Lower lobe of right lung (tissue), 2 donors: Measurements from ENCODE around the gene SPINK2. TPM values are rescaled to one million over a fixed set of nuclear protein-coding genes. Genes with fewer than 3 reads are reported as not detected.

Source experiments
- ATAC-seq, 2 donors: fragments of 200-7000 bp; cut with Tn5 transposase; one replicate each; pipeline ENCODE4 v1.9.1; 2020 to 2022; ENCODE audit warnings: mild to moderate bottlenecking in 2 of 2, moderate library complexity in 2 of 2
- DNase-seq: peaks from one replicate; pipeline ENCODE4 v3.0.0-alpha.2; 2020
- H3K27ac ChIP-seq: fragments of 200-600 bp; one replicate; pipeline ENCODE4 v1.8.0; 2022
- H3K27me3 ChIP-seq: fragments of 200-600 bp; one replicate; pipeline ENCODE4 v1.8.0; 2022; ENCODE audit warnings: low read depth
- H3K36me3 ChIP-seq: fragments of 200-600 bp; one replicate; pipeline ENCODE4 v1.8.0; 2022; ENCODE audit warnings: mild to moderate bottlenecking
- H3K4me1 ChIP-seq: fragments of 200-600 bp; one replicate; pipeline ENCODE4 v1.8.0; 2022
- H3K4me3 ChIP-seq: fragments of 200-600 bp; one replicate; pipeline ENCODE4 v1.8.0; 2022; ENCODE audit warnings: mild to moderate bottlenecking
- H3K9me3 ChIP-seq: fragments of 200-600 bp; one replicate; pipeline ENCODE4 v1.8.0; 2022
- CTCF ChIP-seq: fragments of 200-600 bp; IDR thresholded peaks from one replicate; pipeline ENCODE4 v1.8.0; 2022; ENCODE audit warnings: antibody characterized with exemption, mild to moderate bottlenecking
- intact Hi-C: fragments of 100-400 bp; cut with DNase I; formaldehyde crosslinking; loops from one replicate; pipeline ENCODE4 v1.11.0; 2022
- total RNA-seq: library from RNA; stranded (reverse); fragmentation: NEBNext Ultra II Directional; extraction: Animal tissue kit (Norgen Biotek cat#: 25700); gene quantifications from one replicate; pipeline ENCODE4 v1.2.1, GENCODE V29; 2021
- donor health status: DM: no; HTN: yes; CAD: no; lungs with severe emphysema.

The SPINK2 gene
- total RNA-seq, 1 donor from 2014 or later = not detected

DNA sequence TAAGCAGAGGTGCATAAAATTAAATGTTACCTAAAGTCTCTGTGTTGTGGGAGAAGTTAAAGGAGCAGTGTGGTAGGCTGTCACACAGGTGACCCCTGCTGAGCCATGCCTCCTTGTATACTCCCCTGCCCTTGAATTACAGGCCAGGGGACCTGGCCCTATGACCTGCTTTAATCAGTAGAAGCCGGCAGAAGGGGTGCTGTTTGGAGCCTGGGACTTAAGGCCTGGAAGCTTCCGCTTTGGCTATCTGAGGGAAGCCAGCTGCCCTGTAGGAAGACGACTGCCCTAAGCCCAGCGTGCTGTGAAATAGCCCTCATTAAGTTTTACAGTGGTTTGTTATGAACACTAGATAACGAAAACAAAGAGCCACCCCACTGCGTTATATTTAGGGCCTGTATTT lies 34.1 kb downstream of the SPINK2 start:
- Histone ChIP-seq H3K4me1 (peaks cover 4% of the 10 kb centered on the region), H3K27me3 (no peaks in the 10 kb centered on the region), H3K9me3 (no peaks in the 10 kb centered on the region), H3K4me3 (no peak overlapping the region), H3K36me3 (no peaks in the 10 kb centered on the region), H3K27ac (peak overlapping the region; percentile 64)
- ATAC-seq (peak; percentile 28 to 45), DNase-seq (no peak)
- intact Hi-C loops = no loop called here
- no peak for TF ChIP-seq CTCF

DNA sequence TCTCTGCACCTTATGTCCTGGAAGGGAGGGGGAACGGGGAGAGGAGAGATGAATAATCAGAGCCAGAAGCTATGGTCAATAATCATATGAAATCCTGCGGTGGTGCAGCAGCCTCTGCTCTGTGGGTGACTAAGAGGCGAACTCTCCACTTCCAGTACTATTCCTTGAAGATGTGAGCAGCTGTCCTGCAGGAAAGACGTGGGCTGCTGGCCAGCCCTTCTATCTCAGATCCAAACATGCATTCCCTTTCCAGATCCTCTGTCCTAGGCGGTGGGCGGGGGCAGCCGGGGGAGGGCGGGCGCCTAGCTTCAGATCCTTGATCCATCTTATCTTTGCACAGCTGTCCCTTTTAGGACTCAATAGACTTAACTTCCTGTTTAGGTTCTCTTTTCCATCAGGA lies 34.5 kb downstream of the SPINK2 start:
- H3K36me3 ChIP-seq = no peaks in the 10 kb centered on the region
- intact Hi-C loops = no loop called here
- no peaks in the 10 kb centered on the region for H3K9me3 ChIP-seq
- no peaks in the 10 kb centered on the region for H3K27me3 ChIP-seq
- TF ChIP-seq CTCF = no peak
- H3K27ac ChIP-seq = peak overlapping the region; percentile 64
- DNase-seq (peak; percentile 49), ATAC-seq (peak; percentile 64 to 79)
- peaks cover 4% of the 10 kb centered on the region for H3K4me1 ChIP-seq
- H3K4me3 ChIP-seq = no peak overlapping the region

DNA sequence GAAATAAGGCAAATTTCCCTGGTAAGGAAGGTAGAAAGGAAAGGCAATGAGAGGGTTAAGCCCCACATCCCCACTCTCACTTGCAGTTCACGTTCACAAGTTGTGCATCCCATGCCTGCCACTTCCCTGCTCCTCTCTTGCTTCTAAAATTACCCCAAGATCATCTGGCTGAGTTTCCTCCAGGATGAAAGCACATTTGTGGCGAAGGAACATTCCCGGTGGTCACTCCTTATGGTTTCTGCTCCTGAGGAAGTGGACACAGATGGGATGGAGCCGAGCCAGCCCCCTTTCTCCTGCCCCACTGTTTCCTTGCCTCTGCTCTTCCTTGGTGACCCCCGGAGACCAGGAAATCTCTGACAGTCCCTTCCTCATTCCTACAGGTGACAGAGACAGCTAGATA lies 37.5 kb downstream of the SPINK2 start:
- no peaks in the 10 kb centered on the region for H3K9me3 ChIP-seq
- H3K27ac ChIP-seq = no peak overlapping the region
- H3K27me3 ChIP-seq = no peaks in the 10 kb centered on the region
- intact Hi-C loops = no loop called here
- H3K36me3 ChIP-seq = no peaks in the 10 kb centered on the region
- peaks cover 4% of the 10 kb centered on the region for H3K4me1 ChIP-seq
- DNase-seq (no peak), ATAC-seq (no peak)
- H3K4me3 ChIP-seq = no peak overlapping the region
- no peak for TF ChIP-seq CTCF

DNA sequence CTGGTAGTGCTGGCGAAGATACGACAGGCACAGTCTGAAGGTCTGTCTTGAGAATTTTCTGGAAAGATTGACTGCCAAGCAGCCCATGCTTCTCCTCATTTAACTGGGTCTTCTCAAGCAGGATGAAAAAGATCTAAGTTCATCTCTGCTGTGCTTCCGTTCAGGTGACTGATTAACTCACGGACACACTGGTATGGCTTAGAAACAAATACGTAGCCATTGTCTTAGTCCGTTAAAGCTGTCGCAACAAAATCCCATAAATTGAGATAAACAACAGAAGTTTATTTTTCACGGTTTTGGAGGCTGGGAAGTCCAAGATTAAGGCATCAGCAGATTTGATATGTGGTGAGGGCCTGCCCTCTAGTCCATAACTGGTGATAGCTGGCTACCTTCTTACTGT lies 39.5 kb downstream of the SPINK2 start:
- no peak for ATAC-seq
- intact Hi-C loops = no loop called here
- Histone ChIP-seq H3K4me3 (no peak overlapping the region), H3K27me3 (no peaks in the 10 kb centered on the region), H3K27ac (no peak overlapping the region), H3K36me3 (no peaks in the 10 kb centered on the region), H3K9me3 (no peaks in the 10 kb centered on the region), H3K4me1 (no peaks in the 10 kb centered on the region)
- no peak for TF ChIP-seq CTCF
- DNase-seq = no peak

- ATAC-seq (no peak), DNase-seq (no peak)
- no peak for TF ChIP-seq CTCF
- H3K27ac ChIP-seq = no peak overlapping the region
- no peak overlapping the region for H3K4me3 ChIP-seq
- no peaks in the 10 kb centered on the region for H3K36me3 ChIP-seq
- no peaks in the 10 kb centered on the region for H3K27me3 ChIP-seq
- no peaks in the 10 kb centered on the region for H3K9me3 ChIP-seq
- H3K4me1 ChIP-seq = no peaks in the 10 kb centered on the region
- intact Hi-C loops = no loop called here
Measured at GRCh38 chr4:56773346-56773745, 48.2 kb downstream of the SPINK2 start.

GRCh38 chr4:56772134-56772533 lies 49.4 kb downstream of the SPINK2 start:
- ATAC-seq (no peak), DNase-seq (no peak)
- Histone ChIP-seq H3K27ac (no peak overlapping the region), H3K27me3 (no peaks in the 10 kb centered on the region), H3K36me3 (no peaks in the 10 kb centered on the region), H3K9me3 (no peaks in the 10 kb centered on the region), H3K4me1 (no peaks in the 10 kb centered on the region), H3K4me3 (no peak overlapping the region)
- intact Hi-C loops = no loop called here
- no peak for TF ChIP-seq CTCF
